Measurements from ENCODE around the gene SCNM1.
"Not testable (repeated sequence)": the region's sequence is repeated elsewhere in the genome, so short reads cannot be mapped to it uniquely, and the experiment has no call there.

DNA sequence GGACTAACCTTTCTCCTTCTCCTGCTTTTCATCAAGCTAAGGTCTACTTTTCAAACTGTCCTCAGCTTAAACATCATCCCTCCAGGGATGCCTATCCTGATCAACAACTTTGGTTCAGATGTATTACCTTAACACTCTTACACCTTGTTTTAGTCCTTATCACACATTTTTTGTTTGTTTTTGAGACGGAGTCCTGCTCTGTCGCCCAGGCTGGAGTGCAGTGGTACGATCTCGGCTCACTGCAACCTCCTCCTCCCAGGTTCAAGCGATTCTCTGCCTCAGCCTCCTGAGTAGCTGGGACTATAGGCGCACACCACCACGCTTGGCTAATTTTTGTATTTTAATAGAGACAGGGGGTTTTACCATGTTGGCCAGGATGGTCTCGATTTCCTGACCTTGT lies 22.7 kb downstream of the SCNM1 start:
- TF ChIP-seq, protein P1, sequence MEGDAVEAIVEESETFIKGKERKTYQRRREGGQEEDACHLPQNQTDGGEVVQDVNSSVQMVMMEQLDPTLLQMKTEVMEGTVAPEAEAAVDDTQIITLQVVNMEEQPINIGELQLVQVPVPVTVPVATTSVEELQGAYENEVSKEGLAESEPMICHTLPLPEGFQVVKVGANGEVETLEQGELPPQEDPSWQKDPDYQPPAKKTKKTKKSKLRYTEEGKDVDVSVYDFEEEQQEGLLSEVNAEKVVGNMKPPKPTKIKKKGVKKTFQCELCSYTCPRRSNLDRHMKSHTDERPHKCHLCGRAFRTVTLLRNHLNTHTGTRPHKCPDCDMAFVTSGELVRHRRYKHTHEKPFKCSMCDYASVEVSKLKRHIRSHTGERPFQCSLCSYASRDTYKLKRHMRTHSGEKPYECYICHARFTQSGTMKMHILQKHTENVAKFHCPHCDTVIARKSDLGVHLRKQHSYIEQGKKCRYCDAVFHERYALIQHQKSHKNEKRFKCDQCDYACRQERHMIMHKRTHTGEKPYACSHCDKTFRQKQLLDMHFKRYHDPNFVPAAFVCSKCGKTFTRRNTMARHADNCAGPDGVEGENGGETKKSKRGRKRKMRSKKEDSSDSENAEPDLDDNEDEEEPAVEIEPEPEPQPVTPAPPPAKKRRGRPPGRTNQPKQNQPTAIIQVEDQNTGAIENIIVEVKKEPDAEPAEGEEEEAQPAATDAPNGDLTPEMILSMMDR (IDR thresholded peaks at IDR 0.05) = not testable (repeated sequence)
- not testable (repeated sequence) for TF ChIP-seq POLR2A (IDR thresholded peaks at IDR 0.05)

All from thyroid gland (tissue), 4 donors.